DMS53 treated with DMSO at 0.1 percent for 48 hours (cell line): ENCODE data around the gene KIF1A.

Experiments used
- DNase-seq: peaks from one replicate; lab custom pipeline; 2025; ENCODE audit not compliant: unreplicated experiment; lab: John Stamatoyannopoulos, UW

Gene KIF1A, protein sequence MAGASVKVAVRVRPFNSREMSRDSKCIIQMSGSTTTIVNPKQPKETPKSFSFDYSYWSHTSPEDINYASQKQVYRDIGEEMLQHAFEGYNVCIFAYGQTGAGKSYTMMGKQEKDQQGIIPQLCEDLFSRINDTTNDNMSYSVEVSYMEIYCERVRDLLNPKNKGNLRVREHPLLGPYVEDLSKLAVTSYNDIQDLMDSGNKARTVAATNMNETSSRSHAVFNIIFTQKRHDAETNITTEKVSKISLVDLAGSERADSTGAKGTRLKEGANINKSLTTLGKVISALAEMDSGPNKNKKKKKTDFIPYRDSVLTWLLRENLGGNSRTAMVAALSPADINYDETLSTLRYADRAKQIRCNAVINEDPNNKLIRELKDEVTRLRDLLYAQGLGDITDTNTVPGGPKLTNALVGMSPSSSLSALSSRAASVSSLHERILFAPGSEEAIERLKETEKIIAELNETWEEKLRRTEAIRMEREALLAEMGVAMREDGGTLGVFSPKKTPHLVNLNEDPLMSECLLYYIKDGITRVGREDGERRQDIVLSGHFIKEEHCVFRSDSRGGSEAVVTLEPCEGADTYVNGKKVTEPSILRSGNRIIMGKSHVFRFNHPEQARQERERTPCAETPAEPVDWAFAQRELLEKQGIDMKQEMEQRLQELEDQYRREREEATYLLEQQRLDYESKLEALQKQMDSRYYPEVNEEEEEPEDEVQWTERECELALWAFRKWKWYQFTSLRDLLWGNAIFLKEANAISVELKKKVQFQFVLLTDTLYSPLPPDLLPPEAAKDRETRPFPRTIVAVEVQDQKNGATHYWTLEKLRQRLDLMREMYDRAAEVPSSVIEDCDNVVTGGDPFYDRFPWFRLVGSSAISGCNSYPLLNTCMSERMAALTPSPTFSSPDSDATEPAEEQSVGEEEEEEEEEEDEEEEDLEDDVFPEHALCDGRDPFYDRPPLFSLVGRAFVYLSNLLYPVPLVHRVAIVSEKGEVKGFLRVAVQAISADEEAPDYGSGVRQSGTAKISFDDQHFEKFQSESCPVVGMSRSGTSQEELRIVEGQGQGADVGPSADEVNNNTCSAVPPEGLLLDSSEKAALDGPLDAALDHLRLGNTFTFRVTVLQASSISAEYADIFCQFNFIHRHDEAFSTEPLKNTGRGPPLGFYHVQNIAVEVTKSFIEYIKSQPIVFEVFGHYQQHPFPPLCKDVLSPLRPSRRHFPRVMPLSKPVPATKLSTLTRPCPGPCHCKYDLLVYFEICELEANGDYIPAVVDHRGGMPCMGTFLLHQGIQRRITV (N-terminal part only)

GRCh38 chr2:240819858-240820606 is at the start of gene KIF1A:
TSS of gene KIF1A (minus strand) at chr2:240820219. CDS start at chr2:240797752, 22,467 bp downstream.
- peak; percentile 58 for DNase-seq

DNA sequence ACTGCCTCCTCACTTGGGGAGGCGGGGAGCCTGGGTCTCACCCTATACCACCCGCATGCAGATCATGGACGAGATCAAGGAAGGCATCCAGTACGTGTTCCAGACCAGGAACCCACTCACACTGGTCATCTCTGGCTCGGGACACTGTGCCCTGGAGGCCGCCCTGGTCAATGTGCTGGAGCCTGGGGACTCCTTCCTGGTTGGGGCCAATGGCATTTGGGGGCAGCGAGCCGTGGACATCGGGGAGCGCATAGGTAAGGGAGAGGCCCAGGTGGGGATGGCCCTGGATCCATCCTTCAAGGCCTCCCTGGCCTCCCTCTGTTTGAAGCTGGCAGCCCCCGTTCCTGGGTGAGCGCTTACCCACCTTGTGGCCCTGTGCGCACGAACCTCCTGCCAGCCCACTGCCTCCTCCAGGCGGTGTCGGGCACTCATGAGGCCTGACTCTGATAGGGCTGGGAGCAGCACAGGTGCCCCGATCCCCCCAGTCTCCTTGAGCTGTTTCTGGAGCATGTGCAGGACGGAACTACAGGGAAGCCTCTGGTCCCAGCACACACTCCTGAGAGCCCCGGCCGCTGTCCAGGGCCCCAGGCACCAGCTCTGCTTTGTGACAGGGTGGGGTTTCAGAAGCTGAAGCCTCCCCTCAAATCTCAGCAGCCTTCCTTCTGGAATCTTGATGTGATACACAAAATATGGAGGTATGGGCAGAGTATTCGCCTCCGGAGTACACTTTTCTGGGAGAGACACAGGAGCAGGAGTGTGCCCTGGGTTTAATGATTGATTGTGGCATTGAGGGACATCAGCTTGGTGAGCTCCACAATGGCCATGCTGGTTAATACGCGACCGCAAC is 49.3 kb upstream of the KIF1A start:
- DNase-seq: no peak

DNA sequence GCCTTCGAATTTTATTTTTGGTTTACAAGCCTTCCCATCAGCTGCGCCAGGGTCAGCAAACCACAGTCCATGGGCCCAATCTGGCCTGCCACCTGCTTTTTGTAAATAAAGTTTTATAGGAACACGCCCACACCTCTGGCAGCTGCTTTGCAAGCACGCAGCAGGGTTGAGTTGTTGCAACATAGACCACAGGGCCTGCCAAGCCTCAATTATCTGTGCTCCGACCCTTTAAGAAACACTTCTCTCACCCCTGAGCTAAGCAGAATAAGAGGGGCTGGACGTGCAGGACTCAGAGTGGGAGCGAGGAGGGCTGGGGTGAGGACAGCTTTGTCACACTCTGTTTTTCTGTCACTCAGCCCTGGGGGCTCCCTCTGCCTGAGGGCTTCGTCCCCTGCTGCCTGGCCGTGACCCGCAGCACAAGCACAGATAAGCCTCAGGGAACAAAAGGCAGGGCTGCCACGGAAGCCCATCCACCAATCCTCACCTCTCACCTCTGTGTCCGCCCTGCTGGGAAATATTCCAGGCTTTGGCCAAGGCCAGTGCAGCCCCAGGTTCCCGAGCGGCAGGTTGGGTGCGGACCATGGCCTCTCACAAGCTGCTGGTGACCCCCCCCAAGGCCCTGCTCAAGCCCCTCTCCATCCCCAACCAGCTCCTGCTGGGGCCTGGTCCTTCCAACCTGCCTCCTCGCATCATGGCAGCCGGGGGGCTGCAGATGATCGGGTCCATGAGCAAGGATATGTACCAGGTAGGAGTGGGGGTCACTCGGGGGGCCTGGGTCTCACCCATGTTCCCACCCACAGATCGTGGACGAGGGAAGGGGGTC is 48.5 kb upstream of the KIF1A start, which contains the start of gene AGXT:
Gene AGXT (plus strand): TSS at position 539 of the 823 bp plus-strand sequence. CDS start 42 bp downstream, at position 581.
- no peak for DNase-seq

GRCh38 chr2:240865391-240865790 is 45.4 kb upstream of the KIF1A start:
- DNase-seq: no peak

- no peak for DNase-seq
Measured at GRCh38 chr2:240864475-240864874, 44.5 kb upstream of the KIF1A start.

GRCh38 chr2:240861547-240861946 is 41.5 kb upstream of the KIF1A start:
- DNase-seq: no peak

DNA sequence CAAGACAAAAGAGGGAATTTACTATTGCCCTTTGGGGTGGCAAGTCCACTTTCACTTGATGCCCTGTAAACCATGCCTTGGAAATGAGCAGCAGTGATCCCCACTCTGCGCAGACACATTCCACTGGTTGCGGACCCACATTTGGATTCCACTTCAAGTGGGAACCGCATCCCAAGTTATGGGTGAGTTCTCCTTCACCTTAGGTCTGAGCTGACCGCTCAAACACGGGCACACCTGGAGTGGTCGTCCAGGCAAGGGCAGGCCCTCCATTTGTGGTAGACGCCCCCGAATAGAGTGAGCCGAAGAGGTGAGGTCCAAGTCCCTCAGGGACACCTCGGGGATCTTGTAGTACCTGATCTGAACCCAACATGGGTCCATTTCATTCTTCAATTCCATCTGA is 38.9 kb upstream of the KIF1A start:
- DNase-seq: no peak

- DNase-seq: no peak
Measured at GRCh38 chr2:240858321-240858720, 38.3 kb upstream of the KIF1A start.

DNA sequence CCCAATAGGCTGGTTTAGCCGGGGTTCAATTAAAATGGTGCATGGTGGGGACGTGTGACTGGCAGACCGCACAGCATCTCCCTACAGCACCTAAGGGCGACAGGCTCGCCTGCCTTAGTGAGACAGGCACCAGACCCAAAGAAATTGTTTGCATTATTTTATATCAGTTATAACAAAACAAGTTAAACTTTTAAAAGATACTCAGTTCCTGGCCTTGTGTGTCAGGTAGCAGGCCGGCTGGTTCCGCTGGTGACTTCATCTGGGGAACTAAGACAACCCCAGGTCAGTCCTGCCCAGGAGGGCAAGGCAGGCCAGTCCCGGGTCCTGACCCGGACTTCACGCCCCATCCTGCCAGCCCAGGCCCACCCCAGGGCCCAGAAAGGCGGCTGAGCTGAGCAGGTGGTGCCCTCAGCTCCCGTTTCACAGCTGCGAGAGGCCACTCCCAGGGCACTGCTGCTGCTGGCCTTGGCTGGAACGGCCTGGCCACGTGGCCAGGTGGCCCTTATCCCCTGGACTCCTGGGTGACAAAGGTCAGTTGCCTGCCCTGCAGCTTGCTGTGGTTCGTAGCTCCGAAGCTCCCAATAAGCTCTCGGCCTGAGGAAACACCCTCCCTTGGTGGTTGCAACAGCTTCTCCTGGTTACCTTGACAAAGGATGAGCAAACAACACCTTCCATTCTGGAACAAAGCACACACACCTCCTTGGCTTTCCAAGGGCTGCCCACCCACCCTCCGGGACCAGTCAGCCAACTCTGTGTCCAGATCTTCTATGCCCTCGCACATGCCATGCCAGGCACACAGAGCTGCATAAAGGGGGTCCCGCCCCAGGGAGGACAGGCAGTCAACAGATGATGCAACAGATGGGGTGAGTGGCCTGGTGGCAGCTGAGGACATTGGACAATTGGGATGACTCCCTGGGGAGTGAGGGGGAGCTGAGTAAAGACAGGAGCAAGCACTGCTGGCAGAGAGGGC is 37.3 kb upstream of the KIF1A start:
- DNase-seq: no peak

DNA sequence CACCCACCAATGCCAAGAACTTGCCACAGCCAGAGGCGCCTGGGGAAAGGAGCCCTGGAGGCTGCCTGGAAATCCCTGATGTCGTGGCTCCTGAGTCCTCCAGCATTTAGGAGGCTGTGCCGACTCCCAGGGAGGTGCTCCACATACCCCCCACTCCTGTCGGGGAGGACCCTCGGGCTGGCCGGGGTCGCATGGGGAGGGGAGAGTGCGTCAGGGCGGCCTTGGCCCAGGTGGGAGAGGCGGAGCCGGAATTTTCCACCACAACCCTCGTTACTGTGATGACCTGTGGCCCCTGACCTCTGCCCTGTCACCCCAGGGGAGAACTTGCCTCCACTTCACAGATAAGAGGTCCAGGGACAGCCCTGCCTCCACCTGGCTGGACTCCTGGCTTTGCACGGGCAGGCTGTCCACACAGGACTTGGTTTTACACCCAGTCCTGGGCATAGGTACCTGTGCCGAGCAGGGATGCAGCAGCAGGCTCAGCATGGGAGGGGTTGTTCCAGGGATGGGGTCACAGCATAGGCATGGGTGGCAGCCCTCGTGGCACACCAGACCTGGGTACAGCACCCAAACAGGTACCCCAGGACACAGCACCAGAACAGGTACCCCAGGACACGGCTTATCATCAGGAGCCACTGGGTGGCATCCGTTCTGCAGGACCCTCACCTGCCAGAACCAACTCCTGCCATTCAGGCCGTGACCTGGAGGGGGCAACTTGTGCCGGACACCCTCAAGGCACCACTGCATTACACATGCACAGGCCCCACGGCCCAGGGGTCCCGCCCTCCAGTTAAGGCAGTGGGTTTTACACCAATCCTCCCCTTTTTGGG is 36.3 kb upstream of the KIF1A start:
- no peak for DNase-seq

DNA sequence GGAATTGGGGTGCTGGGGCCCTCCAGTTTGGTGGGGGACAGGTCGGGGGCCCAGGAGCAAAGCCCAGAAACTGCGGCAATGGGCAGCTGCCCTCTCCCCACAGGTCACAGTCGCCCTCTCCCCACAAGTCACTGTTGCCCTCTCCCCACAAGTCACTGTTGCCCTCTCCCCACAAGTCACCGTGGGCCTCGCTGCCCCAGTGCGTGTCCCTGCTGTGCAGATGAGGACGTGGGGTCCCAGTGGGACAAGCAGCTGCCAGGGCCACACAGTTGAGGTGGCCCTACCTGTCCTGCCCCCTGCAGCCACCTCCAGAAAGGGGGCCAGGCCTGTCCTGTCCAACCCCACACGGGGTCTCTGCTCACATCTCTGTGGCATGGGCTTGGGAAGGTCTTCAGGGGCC is 35.7 kb upstream of the KIF1A start:
- DNase-seq: no peak

DNA sequence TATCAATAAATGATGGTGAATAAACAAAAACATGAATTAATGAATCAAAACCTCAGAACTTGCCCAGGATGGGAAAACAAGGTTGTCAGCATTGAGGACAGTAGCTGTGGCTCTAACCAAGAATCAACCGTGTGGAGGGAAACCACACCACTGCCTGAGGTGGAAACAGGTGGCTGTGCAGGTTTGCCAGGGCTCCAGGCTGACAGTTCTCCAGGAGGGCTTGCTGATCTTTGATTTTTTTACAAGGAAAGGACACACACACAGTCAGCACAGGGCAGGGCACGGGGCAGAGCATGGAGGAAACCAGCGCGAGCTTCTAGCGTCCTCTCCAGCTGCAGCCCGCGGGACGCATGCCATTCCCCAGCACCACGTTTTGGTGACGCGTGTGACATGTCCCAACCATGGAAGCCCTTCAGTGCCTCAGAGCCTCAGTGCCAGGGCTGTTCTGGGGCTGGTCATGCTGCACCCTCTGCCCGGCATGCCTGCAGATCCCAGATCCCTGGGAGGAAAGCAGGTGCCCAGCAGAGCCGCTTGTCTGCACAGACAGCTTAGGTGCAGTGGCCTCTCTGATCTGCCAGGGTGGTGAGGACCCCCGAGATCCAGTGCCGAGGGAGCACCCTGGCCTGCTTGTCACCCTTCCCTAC is 32.8 kb upstream of the KIF1A start:
- DNase-seq: no peak

GRCh38 chr2:240851078-240851991 is 31.3 kb upstream of the KIF1A start:
- peak; percentile 55 for DNase-seq

- DNase-seq: no peak
Measured at GRCh38 chr2:240850756-240851077, 30.7 kb upstream of the KIF1A start.

- DNase-seq: no peak
Measured at GRCh38 chr2:240850026-240850425, 30.0 kb upstream of the KIF1A start.
